SH-SY5Y (cell line): ENCODE data around the gene C13orf46.

Experiments used
- GATA2 ChIP-seq: IDR thresholded peaks from 2 replicates; pipeline ENCODE4 v1.6.1; 2011; ENCODE audit warnings: mild to moderate bottlenecking, low read depth, low read length
- GATA3 ChIP-seq: IDR thresholded peaks from 2 replicates; pipeline ENCODE4 v1.6.1; 2011; ENCODE audit warnings: low read depth, mild to moderate bottlenecking, low read length, moderate library complexity

DNA sequence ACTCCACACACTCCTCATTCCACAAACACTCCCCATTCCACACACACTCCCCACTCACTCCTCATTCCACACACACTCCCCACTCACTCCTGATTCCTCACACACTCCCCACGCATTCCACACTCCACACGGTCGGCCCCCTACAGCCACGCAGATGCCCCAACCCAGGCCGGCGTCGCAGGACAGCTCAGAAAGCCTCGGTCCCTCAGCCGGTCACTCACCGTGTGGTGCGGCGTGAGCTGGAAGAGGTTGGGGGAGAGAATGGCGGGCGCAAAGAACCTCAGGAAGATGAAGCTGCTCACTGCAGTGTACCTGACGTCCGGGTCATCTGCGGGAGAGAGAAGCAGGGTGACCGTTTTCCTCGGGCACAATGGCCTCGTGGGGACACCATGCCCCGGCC is 39.0 kb upstream of the C13orf46 start:
- TF ChIP-seq GATA2, result no peak
- TF ChIP-seq GATA3, result no peak
